ENCODE results near the gene FES.
"Not testable (repeated sequence)": the region's sequence is repeated elsewhere in the genome, so short reads cannot be mapped to it uniquely, and the experiment has no call there.

FES gene

GRCh38 chr15:90893175-90894090 lies 9.1 kb downstream of the FES start:
- DNase-seq = no peak

- no peak for DNase-seq
Observed at GRCh38 chr15:90895571-90896117, 11.3 kb downstream of the FES start.

DNA sequence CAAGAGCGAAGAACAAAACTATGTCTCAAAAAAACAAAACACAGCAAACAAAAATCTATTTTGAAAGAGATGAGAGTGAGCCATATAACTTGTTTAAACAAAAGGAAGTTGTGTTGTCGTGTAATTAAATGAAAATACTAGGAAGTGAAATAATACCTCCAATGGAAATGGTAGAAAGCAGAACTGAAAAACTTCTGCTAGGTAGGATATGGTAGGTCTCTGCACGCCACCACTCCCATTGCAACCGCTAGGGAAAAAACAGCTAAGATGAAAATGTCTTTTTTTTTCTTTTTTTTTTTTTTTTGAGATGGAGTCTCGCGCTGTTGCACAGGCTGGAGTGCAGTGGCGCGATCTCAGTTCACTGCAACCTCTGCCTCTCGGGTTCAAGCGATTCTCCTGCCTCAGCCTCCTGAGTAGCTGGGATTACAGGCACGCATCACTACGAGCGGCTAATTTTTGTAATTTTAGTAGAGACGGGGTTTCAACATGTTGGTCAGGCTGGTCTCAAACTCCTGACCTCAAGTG lies 12.9 kb downstream of the FES start:
- not testable (repeated sequence) for DNase-seq

- DNase-seq = no peak
Observed at GRCh38 chr15:90901175-90902039, 17.1 kb downstream of the FES start.

- peak; percentile 54 for DNase-seq
Observed at GRCh38 chr15:90902040-90902839, 17.9 kb downstream of the FES start.

- no peak for DNase-seq
Observed at GRCh38 chr15:90902840-90903732, 18.8 kb downstream of the FES start, which contains the start of gene MAN2A2. Gene MAN2A2, plus strand, starts transcription at chr15:90903302. Its CDS starts 906 bp downstream, at chr15:90904208.

DNA sequence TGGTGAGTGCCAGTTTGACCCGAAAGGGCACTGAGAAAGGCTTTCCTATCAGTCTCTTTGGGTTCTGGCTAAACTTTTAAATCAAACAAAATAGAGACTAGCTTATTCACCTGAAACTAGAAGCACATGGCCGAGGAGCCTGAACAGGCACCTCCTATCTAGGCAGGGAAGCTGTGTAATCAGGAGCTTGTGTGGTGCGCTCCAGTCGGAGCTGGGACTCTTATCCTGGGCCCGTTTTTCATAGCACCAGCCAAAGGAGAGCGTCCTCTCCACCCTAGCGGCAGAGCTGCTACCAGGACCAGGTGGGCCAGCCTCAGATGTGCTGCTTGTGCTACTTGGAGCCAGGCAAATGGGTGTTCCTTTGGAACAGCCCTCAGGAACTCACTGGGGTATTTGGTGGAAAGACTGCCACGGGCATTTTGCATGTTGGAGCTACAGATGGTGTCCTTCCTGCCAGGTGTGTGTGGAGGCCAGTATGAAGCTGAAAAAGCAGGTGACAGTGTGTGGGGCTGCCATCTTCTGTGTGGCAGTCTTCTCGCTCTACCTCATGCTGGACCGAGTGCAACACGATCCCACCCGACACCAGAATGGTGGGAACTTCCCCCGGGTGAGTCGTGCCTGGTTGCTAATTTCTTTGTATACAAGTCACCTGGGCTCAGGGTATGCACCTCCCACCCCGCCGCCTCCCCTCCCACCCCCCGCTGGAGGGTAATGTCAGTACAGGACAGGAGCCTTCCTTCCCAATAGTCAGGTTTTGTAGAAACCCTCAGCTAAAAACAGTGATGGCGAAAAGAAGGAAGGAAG lies 19.6 kb downstream of the FES start:
- DNase-seq = no peak

GRCh38 chr15:90904746-90905145 lies 20.4 kb downstream of the FES start:
- no peak for DNase-seq

GRCh38 chr15:90905306-90906180 lies 21.2 kb downstream of the FES start:
- DNase-seq = no peak

DNA sequence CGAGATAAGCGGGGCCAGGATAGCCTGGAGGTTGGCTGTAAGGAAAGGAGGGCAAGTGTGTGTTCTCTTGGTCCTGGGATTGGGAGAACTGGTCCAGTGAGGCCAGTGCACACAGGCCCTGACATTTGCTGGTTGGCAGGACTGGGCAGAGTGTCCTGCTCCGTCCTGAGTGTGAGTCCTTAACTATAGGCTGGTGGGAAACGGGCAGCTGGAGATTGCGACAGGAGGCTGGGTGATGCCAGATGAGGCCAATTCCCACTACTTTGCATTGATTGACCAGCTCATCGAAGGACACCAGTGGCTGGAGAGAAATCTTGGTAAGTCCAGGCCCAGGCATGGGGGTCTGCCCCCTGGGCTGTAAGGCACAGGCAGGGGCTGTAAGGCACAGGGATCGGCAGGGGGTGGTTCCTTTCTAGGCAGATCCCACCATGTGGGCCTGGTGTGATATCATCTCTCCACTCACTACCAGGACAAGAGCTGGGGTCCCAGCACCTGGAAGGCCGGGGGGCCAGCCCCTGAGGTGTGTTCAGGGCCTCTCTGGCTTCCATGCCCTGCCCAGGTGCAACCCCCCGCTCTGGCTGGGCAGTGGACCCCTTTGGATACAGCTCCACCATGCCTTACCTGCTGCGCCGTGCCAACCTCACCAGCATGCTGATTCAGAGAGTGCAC lies 22.0 kb downstream of the FES start:
- no peak for DNase-seq

- no peak for DNase-seq
Observed at GRCh38 chr15:90907051-90907660, 22.9 kb downstream of the FES start.

- no peak for DNase-seq
Observed at GRCh38 chr15:90907838-90908507, 23.7 kb downstream of the FES start.

- DNase-seq = not testable (repeated sequence)
Observed at GRCh38 chr15:90909449-90909848, 25.1 kb downstream of the FES start.

DNA sequence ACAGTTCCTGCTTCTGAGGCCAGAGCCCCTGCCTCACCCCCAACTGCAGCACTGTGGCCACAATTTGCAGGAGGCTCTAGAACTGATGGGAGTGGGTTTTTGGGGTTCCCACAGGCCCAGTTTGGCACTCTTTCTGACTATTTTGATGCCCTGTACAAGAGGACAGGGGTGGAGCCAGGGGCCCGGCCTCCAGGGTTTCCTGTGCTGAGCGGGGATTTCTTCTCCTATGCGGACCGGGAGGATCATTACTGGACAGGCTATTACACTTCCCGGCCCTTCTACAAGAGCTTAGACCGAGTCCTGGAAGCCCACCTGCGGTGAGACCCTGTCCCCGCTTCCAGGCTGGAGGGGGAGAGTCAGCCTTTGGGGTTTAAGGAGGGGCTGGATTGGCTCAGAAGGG lies 25.7 kb downstream of the FES start:
- no peak for DNase-seq

- no peak for DNase-seq
Observed at GRCh38 chr15:90910441-90911301, 26.4 kb downstream of the FES start.

DNA sequence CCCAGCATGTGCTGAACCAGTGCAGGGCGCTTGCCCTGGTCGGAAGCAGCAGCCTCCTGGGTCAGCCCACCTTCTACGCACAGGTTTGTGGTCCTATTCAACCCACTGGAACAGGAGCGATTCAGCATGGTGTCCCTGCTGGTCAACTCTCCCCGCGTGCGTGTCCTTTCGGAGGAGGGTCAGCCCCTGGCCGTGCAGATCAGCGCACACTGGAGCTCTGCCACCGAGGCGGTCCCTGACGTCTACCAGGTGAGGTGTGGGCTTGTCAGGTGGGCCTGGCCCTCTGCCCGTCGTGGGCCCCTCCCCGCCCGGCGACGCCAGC lies 27.0 kb downstream of the FES start:
- no peak for DNase-seq

Measured in NCI-H1048 (cell line).